GM19397 (cell line): ENCODE data around the gene TCEAL7.

Experiments used
- ATAC-seq: cut with Tn5 transposase; IDR thresholded peaks from one replicate; pipeline ENCODE4 v1.9.1; 2021; ENCODE audit warnings: mild to moderate bottlenecking, moderate library complexity; ENCODE audit not compliant: unreplicated experiment

Gene TCEAL7

GRCh38 chrX:103363046-103363445, 33.0 kb downstream of the TCEAL7 start:
- ATAC-seq, result no peak

DNA sequence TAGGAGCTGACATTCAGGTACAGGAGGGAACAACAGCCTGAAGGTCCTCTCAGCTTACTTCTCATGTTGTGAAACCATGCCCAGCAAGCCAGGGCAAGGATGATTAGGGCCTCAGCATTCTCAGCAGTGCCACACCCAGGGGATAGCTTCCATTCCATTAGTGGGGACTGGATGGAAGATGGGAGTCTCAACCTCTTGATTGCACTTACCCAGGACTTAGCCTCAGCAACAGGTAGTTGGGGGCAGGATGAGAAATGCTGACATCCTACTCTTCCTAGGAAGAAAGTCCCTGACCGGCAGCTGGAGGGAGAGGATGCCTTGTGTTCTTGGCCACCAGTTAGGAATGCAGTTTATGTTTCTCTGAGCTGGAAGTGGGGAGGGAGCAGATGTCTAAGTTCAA, 37.5 kb downstream of the TCEAL7 start:
- ATAC-seq, result no peak

- ATAC-seq, result no peak
Measured at GRCh38 chrX:103369479-103369878, 39.4 kb downstream of the TCEAL7 start.

DNA sequence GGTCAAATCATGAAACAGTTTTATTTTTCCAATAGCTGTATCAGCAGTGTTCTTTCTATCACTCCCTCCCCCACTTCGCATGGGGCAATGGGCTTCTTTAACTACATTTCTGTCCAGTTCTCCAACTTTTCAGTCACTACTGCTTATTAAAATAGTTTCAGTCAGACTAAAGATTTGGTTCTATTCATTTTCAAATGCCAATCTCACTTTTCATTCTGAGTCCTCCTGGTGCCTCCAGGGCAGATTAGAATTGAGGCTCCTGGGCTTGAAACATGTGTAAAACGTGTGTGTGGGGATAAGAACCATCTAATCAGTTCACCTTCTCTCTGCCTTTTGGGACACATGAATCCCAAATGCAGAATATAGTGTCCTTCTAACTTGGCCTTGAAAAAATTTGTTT, 42.8 kb downstream of the TCEAL7 start:
- no peak for ATAC-seq

GRCh38 chrX:103373581-103373980, 43.5 kb downstream of the TCEAL7 start:
- no peak for ATAC-seq

- no peak for ATAC-seq
Measured at GRCh38 chrX:103376118-103376978, 46.3 kb downstream of the TCEAL7 start, which contains the start of gene BEX3. TSS of gene BEX3 (plus strand) at chrX:103376538. CDS start at chrX:103377522, 984 bp downstream.

- no peak for ATAC-seq
Measured at GRCh38 chrX:103376979-103377324, 46.9 kb downstream of the TCEAL7 start.

DNA sequence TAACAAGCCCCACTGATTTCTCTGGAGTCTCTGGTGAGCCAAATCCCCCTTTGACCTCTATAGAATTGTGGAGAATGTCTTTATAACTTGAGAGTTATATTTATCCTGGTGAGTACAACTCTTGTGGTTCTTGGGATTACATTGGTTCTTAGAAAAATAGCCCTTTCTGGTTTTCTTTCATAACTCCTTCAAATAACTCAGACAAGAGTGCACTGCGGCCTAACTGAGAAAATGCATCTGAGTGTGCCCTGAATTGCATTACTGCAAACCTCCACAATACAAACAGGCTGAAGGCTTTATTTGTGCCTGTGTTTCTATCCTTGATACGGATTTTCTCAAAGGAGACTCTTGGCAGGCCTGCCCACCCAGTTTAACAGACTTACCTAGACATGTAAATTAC, 49.0 kb downstream of the TCEAL7 start:
- no peak for ATAC-seq
